GM19238 (cell line): ENCODE results near the gene FES.

ENCODE experiments used
- DNase-seq: peaks from one replicate; pipeline ENCODE4 v3.0.0; 2011; ENCODE audit warnings: low spot score; ENCODE audit not compliant: insufficient read length

Gene FES

GRCh38 chr15:90875549-90875981, 8.7 kb upstream of the FES start:
- DNase-seq: no peak

GRCh38 chr15:90876046-90876445, 8.3 kb upstream of the FES start:
- no peak for DNase-seq

- no peak for DNase-seq
These were observed 7.7 kb upstream of the FES start for GRCh38 chr15:90876512-90877170.

- no peak for DNase-seq
These were observed 7.0 kb upstream of the FES start for GRCh38 chr15:90877315-90877714.

GRCh38 chr15:90877996-90878395, 6.3 kb upstream of the FES start:
- no peak for DNase-seq

- no peak for DNase-seq
These were observed 5.6 kb upstream of the FES start for GRCh38 chr15:90878660-90879059.

GRCh38 chr15:90879730-90880366, 4.5 kb upstream of the FES start:
- DNase-seq: no peak

- DNase-seq: no peak
These were observed 3.7 kb upstream of the FES start for GRCh38 chr15:90880381-90881145.

GRCh38 chr15:90881181-90881977, 2.9 kb upstream of the FES start:
- no peak for DNase-seq

- DNase-seq: no peak
These were observed 2.2 kb upstream of the FES start for GRCh38 chr15:90881978-90882721.

GRCh38 chr15:90882781-90883525, 1.4 kb upstream of the FES start:
- DNase-seq: no peak

GRCh38 chr15:90883526-90883975, 753 bp upstream of the FES start:
- no peak for DNase-seq

- DNase-seq: no peak
These were observed 571 bp downstream of the FES start for GRCh38 chr15:90884719-90885431.

GRCh38 chr15:90885432-90886290, 1.4 kb downstream of the FES start:
- peak; percentile 66 for DNase-seq

- DNase-seq: no peak
These were observed 1.9 kb downstream of the FES start for GRCh38 chr15:90886291-90886614.

- no peak for DNase-seq
These were observed 2.8 kb downstream of the FES start for GRCh38 chr15:90887037-90887481.

- no peak for DNase-seq
These were observed 5.0 kb downstream of the FES start for GRCh38 chr15:90889313-90889730.

GRCh38 chr15:90889736-90890456, 5.6 kb downstream of the FES start:
- no peak for DNase-seq
